ENCODE measurements around the gene RBFOX1.

RBFOX1 gene

DNA sequence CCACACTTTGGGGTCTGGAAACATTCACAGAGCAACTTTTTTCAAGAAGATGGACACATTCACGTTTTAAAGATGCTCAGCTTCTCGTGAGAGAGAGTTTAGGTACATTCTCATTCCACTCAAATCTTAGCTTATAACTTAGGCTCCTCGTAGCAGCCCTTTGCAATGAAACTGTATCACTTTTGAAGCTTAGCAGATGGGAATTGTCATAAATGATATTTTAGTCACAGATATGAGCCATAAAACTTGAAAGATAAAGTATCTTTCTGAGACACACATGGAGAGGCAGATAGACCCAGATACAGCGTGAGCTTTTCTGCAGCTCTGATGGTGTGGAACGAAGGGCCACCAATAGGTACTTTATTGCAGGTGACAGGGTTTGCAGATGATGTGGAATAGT, 41.1 kb downstream of the RBFOX1 start:
- no peak for DNase-seq

DNA sequence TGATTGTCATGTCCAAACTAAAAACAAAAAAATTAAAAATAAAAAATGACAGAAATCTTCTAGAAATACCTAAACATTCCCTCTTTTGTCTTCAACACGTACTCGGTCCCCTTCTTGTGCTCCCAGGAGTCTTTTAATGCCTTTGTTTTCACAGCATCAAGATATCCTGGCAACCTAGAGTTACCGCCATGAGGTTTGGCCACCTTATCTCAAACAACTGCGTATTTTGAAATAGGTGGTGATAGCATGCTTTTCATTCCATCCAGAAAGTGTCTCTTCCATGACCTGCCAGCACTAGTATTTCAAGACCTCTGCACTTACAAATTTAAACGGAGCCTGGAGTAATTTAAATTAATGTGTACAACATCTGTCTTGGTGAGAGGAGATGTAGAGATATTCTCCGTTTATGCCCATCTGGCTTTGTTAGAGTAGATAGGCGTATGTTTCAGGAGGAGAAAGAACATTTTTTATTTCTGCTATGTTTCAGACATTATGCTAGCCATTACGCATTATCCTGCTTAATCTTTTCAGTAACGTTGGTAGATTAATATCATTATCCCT, 42.0 kb downstream of the RBFOX1 start:
- no peak for DNase-seq

GRCh38 chr16:7376227-7376626, 43.6 kb downstream of the RBFOX1 start:
- no peak for DNase-seq

GRCh38 chr16:7377231-7377630, 44.6 kb downstream of the RBFOX1 start:
- no peak for DNase-seq

- DNase-seq, result no peak
Observed at GRCh38 chr16:7378024-7378695, 45.5 kb downstream of the RBFOX1 start.

GRCh38 chr16:7380441-7380840, 47.8 kb downstream of the RBFOX1 start:
- no peak for DNase-seq

DNA sequence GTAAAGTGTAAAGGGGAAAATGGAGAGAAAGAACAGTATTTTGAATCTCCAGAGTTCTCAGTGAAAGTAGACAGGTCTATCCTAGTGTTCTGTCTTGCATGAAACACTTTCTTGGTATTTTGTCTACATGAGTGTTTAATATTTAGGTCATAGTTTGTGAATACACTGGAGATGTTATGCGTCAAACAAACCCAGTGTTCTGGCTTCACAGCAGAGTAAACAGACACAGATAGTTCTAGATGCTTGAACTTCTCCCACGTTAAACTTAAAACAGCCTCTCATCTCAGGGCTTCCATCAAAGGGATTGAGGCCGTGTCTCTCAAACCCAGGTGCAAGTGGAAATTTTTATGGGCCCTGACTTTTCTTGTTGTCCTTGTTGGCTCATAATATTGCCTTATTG, 48.3 kb downstream of the RBFOX1 start:
- DNase-seq, result no peak

DNA sequence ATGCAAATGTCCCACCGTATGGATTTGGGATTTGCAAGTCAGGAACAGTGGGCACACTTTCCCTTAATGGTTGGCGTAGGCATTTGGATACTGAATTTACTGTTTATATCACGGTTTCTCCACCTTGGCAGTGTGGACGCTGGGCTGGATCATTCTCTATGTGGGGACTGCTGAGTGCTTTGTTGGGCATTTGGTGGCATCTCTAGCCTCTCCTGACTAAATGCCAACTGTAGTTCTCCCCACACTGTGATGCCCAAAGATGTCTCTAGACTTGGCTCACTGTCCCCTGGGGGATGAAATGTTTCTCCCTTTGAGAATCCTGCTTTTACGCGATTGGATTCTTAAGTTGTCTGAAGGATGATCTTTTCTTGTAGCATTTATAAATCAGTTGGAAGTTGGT, 49.0 kb downstream of the RBFOX1 start:
- DNase-seq, result no peak

- DNase-seq, result no peak
Observed at GRCh38 chr16:7382521-7382920, 49.9 kb downstream of the RBFOX1 start.

- no peak for DNase-seq
Observed at GRCh38 chr16:7390974-7391373, 58.3 kb downstream of the RBFOX1 start.

- DNase-seq, result no peak
Observed at GRCh38 chr16:7391694-7392093, 59.0 kb downstream of the RBFOX1 start.

DNA sequence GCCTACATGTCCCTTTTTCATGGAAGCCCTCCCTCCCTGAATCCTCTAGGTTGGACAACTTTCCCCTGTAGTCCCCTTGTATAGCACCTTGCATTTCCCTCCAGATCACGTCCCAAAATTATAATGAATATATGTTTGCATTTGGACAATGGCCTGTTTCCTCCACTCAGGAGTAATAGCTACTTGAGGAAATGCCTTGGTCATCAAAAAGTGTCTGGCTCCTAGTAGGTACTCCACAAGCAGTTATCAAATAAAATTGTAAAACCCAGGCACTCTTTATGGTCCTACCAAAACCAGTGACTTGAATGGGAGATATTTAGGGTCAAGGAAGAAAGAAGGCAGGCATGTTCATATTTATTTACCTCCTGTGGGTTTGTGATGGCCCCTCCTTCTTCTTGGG, 59.6 kb downstream of the RBFOX1 start:
- DNase-seq, result no peak

DNA sequence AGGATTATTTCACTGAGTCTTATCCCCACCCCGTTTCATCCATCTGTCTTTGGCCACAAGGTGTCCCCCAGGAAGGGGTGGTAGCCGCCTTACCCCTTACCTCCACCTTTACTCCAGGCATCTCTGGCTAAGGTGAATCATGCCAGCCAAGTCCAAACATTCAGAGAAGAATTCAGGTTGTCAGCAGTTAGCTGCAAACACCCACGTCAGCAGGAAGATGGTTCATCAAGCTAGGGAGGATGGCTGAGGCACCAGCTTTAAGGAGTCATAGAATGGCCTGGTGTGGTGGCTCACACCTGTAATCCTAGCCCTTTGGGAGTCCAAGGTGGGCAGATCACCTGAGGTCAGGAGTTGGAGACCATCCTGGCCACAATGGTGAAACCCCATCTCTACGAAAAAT, 61.0 kb downstream of the RBFOX1 start:
- DNase-seq, result no peak

DNA sequence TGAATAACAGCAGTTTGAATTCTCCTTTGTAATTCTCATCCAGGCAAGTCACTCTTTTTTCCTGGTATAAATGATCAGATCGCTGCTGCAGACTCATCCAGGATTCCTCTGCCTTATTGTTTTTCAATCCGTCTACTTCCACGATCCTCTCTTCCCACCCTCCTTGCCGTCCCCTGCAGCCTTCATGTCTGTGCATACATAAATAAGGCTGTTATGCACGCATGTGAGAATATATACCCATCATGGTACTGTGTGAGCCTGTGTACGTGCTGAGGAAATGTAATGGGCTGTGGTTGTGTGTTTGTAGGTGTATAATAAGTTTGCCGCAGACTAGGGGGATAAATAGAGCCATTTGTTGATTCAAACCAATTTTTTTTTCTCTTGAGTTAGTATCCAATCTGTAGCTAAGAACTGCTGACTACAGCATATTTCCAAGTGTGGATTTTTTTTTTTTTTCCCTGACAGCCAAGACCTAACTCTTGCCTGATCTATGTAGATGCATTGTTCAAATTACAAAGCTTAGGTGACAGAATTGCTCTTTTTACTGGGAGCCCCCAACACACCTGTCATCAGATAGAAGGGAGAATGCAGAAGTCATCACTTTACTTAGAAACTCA, 62.2 kb downstream of the RBFOX1 start:
- DNase-seq, result no peak

DNA sequence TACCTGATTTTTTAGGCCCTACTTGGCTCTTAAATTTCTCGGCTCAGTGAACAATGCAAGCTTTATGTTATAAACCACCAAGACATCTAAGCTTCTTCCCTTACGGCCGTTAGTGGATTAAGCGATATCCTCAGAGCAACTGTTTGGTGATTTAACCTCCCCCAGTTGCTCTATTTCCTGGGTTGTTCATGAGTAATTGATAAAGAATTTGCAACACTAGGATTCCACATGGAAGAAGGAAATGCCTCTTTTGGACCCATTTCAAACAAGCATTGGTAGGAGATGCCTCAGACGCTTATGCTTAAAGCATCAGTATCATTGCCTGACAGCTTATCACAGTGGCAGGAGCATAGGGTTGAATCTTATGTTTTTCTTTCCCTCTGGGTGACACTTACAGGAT, 65.3 kb downstream of the RBFOX1 start:
- no peak for DNase-seq

DNA sequence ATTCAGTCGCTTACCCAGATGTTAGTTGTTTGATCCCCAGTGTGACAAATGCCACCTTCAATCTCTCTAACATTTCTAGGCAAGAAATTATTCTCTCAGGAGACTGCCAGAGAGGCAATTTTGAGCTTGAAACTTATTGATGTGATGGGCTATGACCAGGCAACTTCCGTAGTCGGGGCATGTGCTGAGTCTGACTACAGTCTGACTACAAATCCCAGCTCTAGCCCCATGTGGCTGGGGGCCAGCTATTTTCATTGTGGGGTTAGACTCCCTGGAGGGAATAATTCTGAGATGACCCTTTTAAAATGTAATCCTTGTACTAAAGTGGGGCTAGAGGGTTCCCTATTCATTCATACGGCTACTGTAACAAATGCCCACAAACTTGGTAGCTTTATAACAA, 65.9 kb downstream of the RBFOX1 start:
- DNase-seq, result no peak

DNA sequence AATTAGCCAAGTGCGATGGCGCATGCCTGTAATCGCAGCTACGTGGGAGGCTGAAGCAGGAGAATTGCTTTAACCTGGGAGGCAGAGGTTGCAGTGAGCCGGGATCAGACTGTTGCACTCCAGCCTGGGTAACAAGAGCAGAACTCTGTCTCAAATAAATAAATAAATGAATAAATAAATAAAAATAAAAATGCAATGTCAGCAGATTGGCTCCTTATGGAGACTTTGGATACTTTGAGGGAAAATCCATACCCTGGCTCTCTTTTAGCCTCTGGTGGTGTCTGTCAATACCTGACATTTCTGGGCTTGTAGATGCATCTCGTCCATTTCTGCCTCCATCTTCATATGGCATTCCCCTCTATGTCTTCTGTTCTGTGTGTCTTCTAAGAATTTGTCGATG, 66.7 kb downstream of the RBFOX1 start:
- DNase-seq, result no peak

DNA sequence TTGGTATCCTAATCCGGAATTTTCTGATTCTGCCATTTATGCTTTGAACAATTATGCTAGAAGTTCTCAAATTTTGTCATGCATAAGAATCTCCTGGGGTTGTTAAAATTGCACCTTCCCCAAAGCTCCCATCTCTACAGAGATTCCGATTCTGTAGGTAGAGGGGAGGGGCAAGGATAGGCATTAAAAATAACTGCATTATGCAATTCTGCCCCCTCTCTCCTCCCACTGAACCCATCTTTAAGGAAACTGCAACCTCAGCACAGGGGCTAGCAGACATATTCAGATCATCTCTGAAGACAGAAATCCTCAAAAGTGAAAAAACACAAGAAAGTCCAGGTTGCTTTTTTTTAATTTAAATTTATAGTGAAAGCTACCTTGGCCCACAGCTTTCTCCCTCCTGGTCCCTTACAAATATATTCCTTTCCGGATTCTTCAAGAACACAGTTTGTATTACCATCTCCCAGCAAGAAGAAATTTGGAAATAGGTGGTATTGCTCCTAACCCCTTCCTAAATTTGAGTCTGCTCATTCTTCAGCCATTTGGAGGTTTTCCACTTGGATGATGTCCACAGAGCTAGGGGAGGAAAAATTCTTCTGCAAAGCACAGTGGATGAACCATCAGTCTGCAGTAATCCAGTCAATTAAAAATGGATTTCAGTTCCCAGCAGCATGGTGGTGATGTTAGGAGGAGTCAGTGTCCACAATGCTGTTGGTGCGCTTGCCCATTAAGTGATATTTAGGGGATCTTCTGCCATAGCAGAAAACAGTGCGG, 67.7 kb downstream of the RBFOX1 start:
- no peak for DNase-seq

DNA sequence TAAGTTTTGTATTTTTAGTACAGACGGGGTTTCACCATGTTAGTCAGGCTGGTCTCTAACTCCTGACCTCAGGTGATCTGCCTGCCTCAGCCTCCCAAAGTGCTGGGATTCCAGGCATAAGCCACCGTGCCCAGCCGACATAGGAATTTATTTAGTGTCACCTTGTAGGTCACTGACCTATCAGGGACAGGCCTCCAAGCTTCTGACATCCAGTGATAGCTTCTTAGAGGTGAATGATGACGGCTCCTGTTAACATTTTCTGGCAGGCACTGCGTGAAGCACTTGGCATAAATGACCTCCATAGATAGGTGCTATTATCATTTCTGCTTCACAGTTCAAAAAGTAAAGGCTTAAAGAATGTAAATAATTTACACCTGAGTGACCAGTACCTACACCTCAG, 71.6 kb downstream of the RBFOX1 start:
- no peak for DNase-seq

DNA sequence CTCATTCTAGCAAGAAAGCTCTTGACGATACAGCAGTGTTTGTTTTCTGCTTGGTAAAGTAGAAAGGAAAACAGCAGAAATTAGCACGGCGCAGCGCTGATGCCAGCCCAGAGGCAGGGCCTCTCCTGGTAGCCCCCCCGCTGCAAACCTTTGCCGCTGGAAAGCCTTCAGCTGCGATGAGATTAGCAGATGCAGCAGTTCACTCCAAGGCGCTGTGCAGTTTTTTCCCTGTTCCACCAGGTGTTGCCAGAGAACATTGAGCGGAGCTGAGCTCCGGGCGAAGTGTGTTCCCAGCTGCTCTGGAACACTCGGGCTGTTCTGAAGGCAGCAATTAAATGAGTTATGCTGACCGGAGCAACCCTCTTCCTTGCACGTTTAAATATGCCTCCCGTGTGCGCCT, 72.5 kb downstream of the RBFOX1 start:
- no peak for DNase-seq

DNA sequence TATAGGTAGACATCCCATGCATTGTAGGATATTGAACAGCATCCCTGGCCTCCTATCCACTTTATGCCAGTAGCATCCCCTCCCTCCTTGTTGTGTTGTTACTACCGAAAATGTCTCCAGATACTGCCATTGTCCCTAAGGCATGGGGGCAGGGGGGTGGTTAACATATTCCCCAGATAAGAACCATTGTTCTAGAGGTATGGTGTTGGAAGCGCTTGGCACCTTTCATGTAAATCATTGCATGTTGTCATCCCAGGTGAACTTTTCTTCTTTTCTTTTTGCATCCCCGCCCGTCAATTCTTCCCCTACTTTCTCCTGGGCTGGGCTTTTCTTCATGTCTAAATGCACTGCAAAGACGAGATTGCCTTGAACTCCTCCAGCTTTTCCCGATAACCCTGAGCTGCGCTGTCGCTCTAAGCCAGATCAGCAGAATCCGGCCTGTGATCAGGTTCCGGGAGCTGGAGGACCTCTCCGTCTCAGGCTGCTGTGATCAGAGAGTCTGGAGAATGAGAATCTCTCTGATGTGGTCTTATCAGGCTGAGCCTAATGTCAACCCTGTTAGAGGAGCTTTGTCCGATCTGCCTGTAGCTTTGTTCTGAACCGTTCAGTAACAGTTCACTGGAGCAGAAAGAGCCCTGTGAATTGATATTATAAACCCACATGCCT, 76.2 kb downstream of the RBFOX1 start:
- no peak for DNase-seq

- no peak for DNase-seq
Observed at GRCh38 chr16:7419441-7419840, 86.8 kb downstream of the RBFOX1 start.

DNA sequence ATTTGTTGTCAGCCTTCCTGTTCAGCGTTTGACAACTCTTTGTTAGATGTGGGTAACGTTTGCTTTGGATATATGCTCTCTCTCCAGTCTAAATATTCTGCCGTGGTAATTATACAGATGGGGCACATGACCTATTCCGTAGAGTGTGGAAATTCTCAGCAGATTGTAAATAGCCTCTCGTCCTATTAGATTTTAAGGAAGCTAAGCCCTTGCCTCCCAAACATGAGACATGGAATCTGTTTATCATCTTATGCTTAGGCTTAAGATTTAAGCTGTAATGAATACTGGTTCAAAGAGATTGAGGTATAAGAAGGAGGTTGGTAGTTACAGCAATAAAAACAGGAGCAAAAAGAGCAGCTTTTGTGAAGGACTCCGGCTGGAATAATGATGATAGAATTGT, 87.4 kb downstream of the RBFOX1 start:
- DNase-seq, result no peak
